KBM-7 (cell line): ENCODE measurements around the gene KDM2A.
"Not testable (repeated sequence)": the region's sequence is repeated elsewhere in the genome, so short reads cannot be mapped to it uniquely, and the experiment has no call there.

Experiments
- DNase-seq: peaks from one replicate; pipeline ENCODE4 v3.0.0-alpha.2; 2015
- in situ Hi-C: fragments of 300-500 bp; cut with MboI; formaldehyde crosslinking; loops from 2 replicates; pipeline ENCODE4 v1.14.3; 2020; ENCODE audit warnings: low sequenced_read_pairs, low pct_unique_long_range_greater_than_20kb, mixed read lengths

The KDM2A gene

GRCh38 chr11:67116758-67117105, 2.3 kb upstream of the KDM2A start:
- no peak for DNase-seq
- in situ Hi-C loops, result no loop called here

GRCh38 chr11:67117176-67117575, 1.9 kb upstream of the KDM2A start:
- DNase-seq, result no peak
- in situ Hi-C loops, result no loop called here

GRCh38 chr11:67117672-67118180, 1.3 kb upstream of the KDM2A start:
- in situ Hi-C loops, result no loop called here
- DNase-seq, result no peak

GRCh38 chr11:67118181-67118766, 789 bp upstream of the KDM2A start:
- in situ Hi-C loops, result no loop called here
- no peak for DNase-seq

- DNase-seq, result peak; percentile 44
- in situ Hi-C loops, result no loop called here
Measured at GRCh38 chr11:67119585-67120391, 725 bp downstream of the KDM2A start.

- no peak for DNase-seq
Measured at GRCh38 chr11:67120456-67120855, 1.4 kb downstream of the KDM2A start.

GRCh38 chr11:67120881-67121710, 2.0 kb downstream of the KDM2A start:
- in situ Hi-C loops, result no loop called here
- DNase-seq, result peak; percentile 76

More at GRCh38 chr11:67120456-67120855, 1.4 kb downstream of the KDM2A start:
- in situ Hi-C loops, result no loop called here

- DNase-seq, in situ Hi-C loops: not testable (repeated sequence)
Measured at GRCh38 chr11:67123801-67124200, 4.7 kb downstream of the KDM2A start.

- in situ Hi-C loops, DNase-seq: not testable (repeated sequence)
Measured at GRCh38 chr11:67126243-67126642, 7.2 kb downstream of the KDM2A start.

- in situ Hi-C loops, result no loop called here
Measured at GRCh38 chr11:67126986-67127385, 7.9 kb downstream of the KDM2A start.

GRCh38 chr11:67130861-67131260, 11.8 kb downstream of the KDM2A start:
- in situ Hi-C loops, DNase-seq: not testable (repeated sequence)

More at GRCh38 chr11:67126986-67127385, 7.9 kb downstream of the KDM2A start:
- DNase-seq, result no peak

- DNase-seq, result no peak
- in situ Hi-C loops, result no loop called here
Measured at GRCh38 chr11:67136156-67136555, 17.1 kb downstream of the KDM2A start.

GRCh38 chr11:67138922-67139321, 19.9 kb downstream of the KDM2A start:
- no peak for DNase-seq
- in situ Hi-C loops, result no loop called here

- DNase-seq, result no peak
- in situ Hi-C loops, result no loop called here
Measured at GRCh38 chr11:67146516-67147226, 27.6 kb downstream of the KDM2A start.

- in situ Hi-C loops, result no loop called here
- DNase-seq, result no peak
Measured at GRCh38 chr11:67153971-67154370, 34.9 kb downstream of the KDM2A start.

GRCh38 chr11:67154726-67155125, 35.7 kb downstream of the KDM2A start:
- DNase-seq, result no peak
- in situ Hi-C loops, result no loop called here

GRCh38 chr11:67157691-67158090, 38.6 kb downstream of the KDM2A start:
- DNase-seq, result no peak
- in situ Hi-C loops, result no loop called here

GRCh38 chr11:67158221-67158620, 39.2 kb downstream of the KDM2A start:
- in situ Hi-C loops, result no loop called here

GRCh38 chr11:67160045-67160444, 41.0 kb downstream of the KDM2A start:
- DNase-seq, result no peak
- in situ Hi-C loops, result no loop called here

More at GRCh38 chr11:67158221-67158620, 39.2 kb downstream of the KDM2A start:
- no peak for DNase-seq
